GM23338 (cell line): ENCODE data around the gene SNCA. TPM values are rescaled to one million over a fixed set of nuclear protein-coding genes. Genes with fewer than 3 reads are reported as not detected.

ENCODE experiments used
- ATAC-seq: fragments of 200-7000 bp; cut with Tn5 transposase; 3 replicates; pipeline ENCODE4 v1.9.1; 2020
- DNase-seq: peaks from one replicate; pipeline ENCODE4 v3.0.0-alpha.2; 2015; ENCODE audit warnings: low spot score
- H2AFZ ChIP-seq: fragments of 200-600 bp; sonication (generic); 2 replicates; pipeline ENCODE4 v1.8.0; 2016; ENCODE audit warnings: antibody characterized with exemption, mild to moderate bottlenecking, moderate library complexity
- H3F3A ChIP-seq: fragments of 200-600 bp; sonication (generic); replicated peaks from 2 replicates; pipeline ENCODE4 v1.8.0; 2017; ENCODE audit warnings: antibody characterized with exemption, mixed run types, low read depth
- H3K27ac ChIP-seq: fragments of 200-600 bp; sonication (generic); 2 replicates; pipeline ENCODE4 v1.6.1; 2016; ENCODE audit warnings: low read depth
- H3K27me3 ChIP-seq: fragments of 200-600 bp; sonication (generic); 2 replicates; pipeline ENCODE4 v1.8.0; 2016; ENCODE audit warnings: mild to moderate bottlenecking, mixed run types, moderate library complexity; ENCODE audit not compliant: insufficient read depth
- H3K36me3 ChIP-seq: fragments of 200-600 bp; sonication (generic); 2 replicates; pipeline ENCODE4 v1.8.0; 2016; ENCODE audit warnings: mild to moderate bottlenecking; ENCODE audit not compliant: insufficient read depth
- H3K4me1 ChIP-seq: fragments of 200-600 bp; sonication (generic); 2 replicates; pipeline ENCODE4 v1.8.0; 2016; ENCODE audit warnings: mild to moderate bottlenecking, moderate library complexity; ENCODE audit not compliant: insufficient read depth
- H3K4me2 ChIP-seq: fragments of 200-600 bp; sonication (generic); 2 replicates; pipeline ENCODE4 v1.7.1; 2017; ENCODE audit warnings: mixed run types
- H3K4me3 ChIP-seq: fragments of 200-600 bp; sonication (generic); 2 replicates; pipeline ENCODE4 v1.6.1; 2016; ENCODE audit warnings: mixed run types
- H3K79me2 ChIP-seq: fragments of 200-600 bp; sonication (generic); replicated peaks from 2 replicates; pipeline ENCODE4 v1.8.0; 2017; ENCODE audit warnings: mild to moderate bottlenecking; ENCODE audit not compliant: insufficient read depth
- H3K9me2 ChIP-seq: fragments of 200-600 bp; sonication (generic); 2 replicates; pipeline ENCODE4 v1.8.0; 2017; ENCODE audit not compliant: insufficient read depth
- H4K20me1 ChIP-seq: fragments of 200-600 bp; sonication (generic); replicated peaks from 2 replicates; pipeline ENCODE4 v1.8.0; 2017; ENCODE audit warnings: mild to moderate bottlenecking; ENCODE audit not compliant: insufficient read depth
- H3K27ac Mint-ChIP-seq: 2 replicates; pipeline ENCODE4 v1.8.0; 2020; ENCODE audit warnings: inconsistent platforms, mild to moderate bottlenecking, moderate library complexity, mixed read lengths
- H3K27me3 Mint-ChIP-seq: 3 replicates; pipeline ENCODE4 v1.8.0; 2022; ENCODE audit warnings: low read depth, mild to moderate bottlenecking, moderate library complexity, mixed read lengths, inconsistent platforms; ENCODE audit not compliant: insufficient read depth, poor library complexity
- H3K36me3 Mint-ChIP-seq: 3 replicates; pipeline ENCODE4 v1.8.0; 2021; ENCODE audit warnings: low read depth, mild to moderate bottlenecking, inconsistent platforms, moderate library complexity, mixed read lengths
- H3K4me1 Mint-ChIP-seq: 3 replicates; pipeline ENCODE4 v1.8.0; 2020; ENCODE audit warnings: mild to moderate bottlenecking, inconsistent platforms, mixed read lengths
- H3K4me3 Mint-ChIP-seq: 3 replicates; pipeline ENCODE4 v1.8.0; 2021; ENCODE audit warnings: moderate library complexity, mild to moderate bottlenecking, inconsistent platforms, mixed read lengths
- H3K9me3 Mint-ChIP-seq: 3 replicates; pipeline ENCODE4 v1.8.0; 2020; ENCODE audit warnings: moderate library complexity, mild to moderate bottlenecking, inconsistent platforms, mixed read lengths
- CREB1 ChIP-seq: fragments of 250-450 bp; sonication (Bioruptor Pico); IDR thresholded peaks from 2 replicates; pipeline ENCODE4 v1.5.0; 2020; ENCODE audit warnings: low read depth, mild to moderate bottlenecking, moderate library complexity
- ETS1 ChIP-seq: IDR thresholded peaks from 2 replicates; pipeline ENCODE4 v1.6.1; 2016; ENCODE audit warnings: antibody characterized with exemption
- EZH2phosphoT487 ChIP-seq: fragments of 200-600 bp; sonication (generic); IDR thresholded peaks from one replicate; pipeline ENCODE4 v1.8.1; 2018; ENCODE audit warnings: antibody characterized with exemption; ENCODE audit not compliant: unreplicated experiment
- REST ChIP-seq: IDR thresholded peaks from one replicate; pipeline ENCODE4 v1.6.1; 2018; ENCODE audit warnings: antibody characterized with exemption; ENCODE audit not compliant: unreplicated experiment
- ZNF331 ChIP-seq: fragments of 250-450 bp; sonication (Bioruptor Pico); IDR thresholded peaks from 2 replicates; pipeline ENCODE4 v1.5.0; 2020; ENCODE audit warnings: low read depth, mild to moderate bottlenecking, moderate library complexity
- polyA plus RNA-seq: library from polyadenylated mRNA; unstranded; fragments of >200 nt; fragmentation: Nextera tagmentation; extraction: Ambion mirVana; gene quantifications from 2 replicates; pipeline ENCODE4 v1.2.1, GENCODE V29; 2016
- total RNA-seq: library from RNA; depleted of rRNA; stranded (reverse); fragments of >200 nt; shearing (Covaris generic); gene quantifications from 2 replicates; pipeline ENCODE4 v1.2.3, GENCODE V29; 2014

SNCA gene
- total and polyA plus RNA-seq, 2 experiments from 2014 or later, result 15.6 to 31.1 TPM

GRCh38 chr4:89781321-89781720 is 55.6 kb downstream of the SNCA start:
- H2AFZ ChIP-seq, result no peak overlapping the region
- H3K9me2 ChIP-seq, result no peaks in the 10 kb centered on the region; the same call in 1 of the 2 replicates
- H3K27ac ChIP-seq, result no peak overlapping the region
- no peak overlapping the region for H3K4me3 Mint-ChIP-seq
- H3K36me3 Mint-ChIP-seq, result no peaks in the 10 kb centered on the region; the same call in 1 of the 3 replicates
- no peak for TF ChIP-seq ETS1
- TF ChIP-seq REST, result no peak
- no peak for TF ChIP-seq CREB1 (CRISPR knock-in tag)
- H3K79me2 ChIP-seq, result no peaks in the 10 kb centered on the region
- no peak overlapping the region for H3K27ac Mint-ChIP-seq
- no peak for ATAC-seq
- no peak overlapping the region for H3K4me2 ChIP-seq
- H3K9me3 Mint-ChIP-seq, result peaks cover 7% of the 10 kb centered on the region; the same call in 2 of the 3 replicates
- no peaks in the 10 kb centered on the region for H4K20me1 ChIP-seq
- DNase-seq, result no peak
- H3K27me3 Mint-ChIP-seq, result peaks cover 2% of the 10 kb centered on the region
- no peaks in the 10 kb centered on the region for H3K27me3 ChIP-seq
- H3K4me3 ChIP-seq, result no peak overlapping the region
- H3F3A ChIP-seq, result no peaks in the 10 kb centered on the region
- no peaks in the 10 kb centered on the region for H3K4me1 ChIP-seq
- peaks cover 3% of the 10 kb centered on the region; the same call in 2 of the 3 replicates for H3K4me1 Mint-ChIP-seq
- H3K36me3 ChIP-seq, result no peaks in the 10 kb centered on the region

GRCh38 chr4:89773805-89774204 is 63.2 kb downstream of the SNCA start:
- Histone ChIP-seq H3K4me1 (no peaks in the 10 kb centered on the region), H3K4me3 (no peak overlapping the region), H3K27ac (no peak overlapping the region), H2AFZ (no peak overlapping the region), H3F3A (no peaks in the 10 kb centered on the region), H3K79me2 (no peaks in the 10 kb centered on the region), H3K36me3 (no peaks in the 10 kb centered on the region), H3K4me2 (no peak overlapping the region), H4K20me1 (no peaks in the 10 kb centered on the region), H3K9me2 (no peaks in the 10 kb centered on the region), H3K27me3 (no peaks in the 10 kb centered on the region)
- TF ChIP-seq REST (no peak), CREB1 (CRISPR knock-in tag) (no peak), ZNF331 (CRISPR knock-in tag) (no peak), EZH2phosphoT487 (no peak)
- Mint-ChIP-seq H3K27ac (no peak overlapping the region), H3K4me3 (no peak overlapping the region), H3K36me3 (no peaks in the 10 kb centered on the region; the same call in 1 of the 3 replicates), H3K9me3 (no peaks in the 10 kb centered on the region; the same call in 2 of the 3 replicates), H3K27me3 (peaks cover 2% of the 10 kb centered on the region), H3K4me1 (no peaks in the 10 kb centered on the region)
- DNase-seq, result no peak
- no peak for ATAC-seq
